SKM-1 (cell line): ENCODE measurements around the gene PPARA.
A peak's percentile ranks its signal among the peaks of the same experiment; 100 is the strongest.
"Not testable (repeated sequence)": the region's sequence is repeated elsewhere in the genome, so short reads cannot be mapped to it uniquely, and the experiment has no call there.

Experiments
- DNase-seq: peaks from one replicate; lab custom pipeline; 2025; ENCODE audit not compliant: unreplicated experiment; lab: John Stamatoyannopoulos, UW

PPARA gene

DNA sequence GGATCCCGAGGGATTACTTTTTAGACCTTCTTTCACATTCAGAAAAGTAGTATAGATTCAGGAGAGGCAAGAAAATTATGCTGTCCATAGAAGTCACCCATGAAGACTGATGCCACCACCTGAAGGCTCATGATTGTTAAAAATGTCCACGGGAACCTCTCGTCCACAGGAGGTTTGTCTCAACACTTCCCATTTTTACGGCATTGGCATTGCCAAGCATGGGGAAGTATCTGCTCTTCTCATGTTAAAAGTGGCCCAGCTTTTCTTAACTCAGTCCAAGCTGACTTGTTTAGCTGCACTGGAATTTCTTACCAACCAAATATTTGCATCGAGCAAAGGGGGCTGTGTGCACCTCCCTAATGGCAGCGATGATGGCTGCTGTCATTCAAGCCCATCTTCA lies 90.2 kb downstream of the PPARA start:
- DNase-seq, result no peak

DNA sequence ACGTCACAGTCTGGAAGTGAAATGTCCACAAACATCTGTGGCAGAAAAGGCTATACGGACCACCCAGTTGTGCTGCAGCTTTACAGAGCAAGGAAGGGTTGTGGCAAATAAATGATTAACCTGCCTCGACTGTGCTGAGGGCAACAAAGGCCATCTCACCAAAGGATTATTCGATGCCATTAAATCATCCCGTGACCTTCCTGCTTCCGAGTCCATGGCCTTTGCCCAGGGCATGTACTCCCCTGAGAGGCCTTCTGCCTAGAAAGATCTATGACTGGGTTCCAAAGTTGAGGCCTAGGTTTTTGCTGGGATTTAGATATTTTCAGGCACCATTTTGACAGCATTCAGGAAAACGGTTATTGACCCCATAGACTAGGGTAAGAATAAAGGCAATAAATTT lies 90.6 kb downstream of the PPARA start:
- no peak for DNase-seq

- DNase-seq, result no peak
Observed at GRCh38 chr22:46241396-46242007, 91.2 kb downstream of the PPARA start.

- DNase-seq, result no peak
Observed at GRCh38 chr22:46242076-46242475, 91.8 kb downstream of the PPARA start.

DNA sequence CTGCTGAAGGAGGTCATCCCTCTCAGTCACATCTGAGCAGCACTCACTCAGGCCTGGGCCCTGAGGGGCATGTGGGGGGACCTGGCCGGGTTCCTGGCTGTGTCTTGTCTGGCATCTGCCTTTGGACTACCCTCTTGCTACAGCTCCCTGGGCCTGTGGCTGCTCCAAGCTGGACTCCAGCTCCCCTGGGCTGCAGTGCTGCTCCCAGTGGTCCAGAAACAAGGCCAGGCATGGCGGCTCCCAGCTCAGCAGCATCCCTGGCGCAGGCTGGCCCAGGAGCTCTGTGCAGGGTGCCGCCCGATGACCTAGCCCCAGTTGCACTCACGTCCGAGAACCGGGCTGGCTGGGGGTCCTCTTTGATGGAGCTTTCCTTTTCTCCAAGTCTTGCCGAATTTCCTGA lies 94.4 kb downstream of the PPARA start:
- no peak for DNase-seq

GRCh38 chr22:46245511-46245910 lies 95.2 kb downstream of the PPARA start:
- no peak for DNase-seq

DNA sequence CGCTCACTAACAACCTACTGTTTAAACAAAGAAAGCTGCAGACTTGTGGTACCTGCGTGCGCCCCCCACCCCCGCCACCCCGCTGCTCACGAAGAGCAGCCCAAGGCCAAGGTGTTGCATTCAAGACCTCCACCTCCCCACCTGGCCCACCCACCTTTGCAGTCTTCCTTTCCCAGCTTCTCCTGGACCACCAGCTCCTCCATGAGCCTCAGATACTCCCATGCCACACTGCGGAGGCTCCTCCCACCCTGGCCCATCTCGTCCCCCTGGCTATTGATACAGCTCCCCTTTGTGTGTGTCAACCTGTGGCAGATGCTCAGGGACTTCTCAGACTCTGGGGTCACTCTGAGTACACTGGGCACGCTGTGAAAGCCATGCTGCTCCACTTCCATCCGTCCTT lies 95.9 kb downstream of the PPARA start:
- no peak for DNase-seq

DNA sequence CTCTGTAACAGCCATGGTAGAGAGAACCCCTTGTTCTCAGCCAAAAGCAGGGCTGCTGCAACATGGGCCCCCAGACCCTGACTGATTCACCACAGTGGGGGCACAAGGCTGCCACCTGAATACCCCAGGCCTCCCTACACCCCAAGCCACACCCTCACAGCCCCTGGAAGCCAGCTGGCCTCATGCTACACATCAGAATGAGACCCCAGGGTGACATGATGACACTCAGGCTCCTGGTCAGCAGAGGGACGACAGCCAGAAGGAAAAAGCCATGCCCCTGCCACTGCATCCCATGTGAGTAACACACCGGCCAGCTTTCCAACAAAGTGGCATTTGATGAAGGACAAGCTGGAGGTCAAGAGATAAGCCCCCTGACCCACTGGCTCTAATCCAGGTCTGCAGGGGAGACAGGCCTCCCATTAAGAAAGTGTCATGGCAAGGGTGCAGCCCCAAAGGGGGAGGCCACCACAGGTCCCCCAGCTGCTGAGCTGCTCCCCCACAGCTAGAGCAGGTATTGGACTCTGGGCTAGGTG lies 97.2 kb downstream of the PPARA start:
- no peak for DNase-seq

DNA sequence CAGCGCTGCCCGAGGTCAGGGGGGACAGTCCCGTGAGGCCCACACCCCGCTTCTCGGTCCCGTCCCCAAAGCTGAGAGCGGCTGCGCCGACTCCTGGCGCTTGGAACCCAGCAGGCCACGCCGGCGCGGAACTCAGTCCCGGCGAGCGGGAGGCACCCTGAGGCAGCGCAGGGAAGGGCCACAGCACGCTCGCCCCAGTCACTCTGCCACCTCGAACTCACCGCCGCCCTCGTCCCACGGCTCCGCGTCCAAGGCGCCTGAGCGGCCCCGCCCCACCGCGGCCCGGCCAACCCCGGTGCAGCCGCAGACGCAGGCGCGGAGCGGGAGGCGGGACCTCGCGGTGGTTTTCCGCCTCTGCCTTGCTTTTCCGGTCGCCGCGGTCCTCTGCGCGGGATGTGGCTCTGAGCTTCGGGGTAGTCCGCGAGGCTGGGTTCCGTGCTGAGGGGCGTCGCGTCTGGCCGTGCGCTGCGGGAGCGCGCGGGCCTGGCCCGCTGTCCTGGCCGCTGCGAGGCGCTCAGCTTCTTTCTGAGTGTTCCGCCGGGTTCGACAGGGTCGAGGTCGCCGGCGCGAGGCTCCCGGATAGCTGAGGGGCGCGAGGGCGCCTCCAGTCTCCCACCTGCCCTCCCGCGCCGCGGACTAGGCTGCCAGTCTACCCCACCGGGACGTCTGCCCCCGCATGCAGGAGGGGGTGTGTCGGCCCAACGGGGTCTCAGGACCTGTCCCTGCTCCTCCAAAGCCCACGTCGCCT lies 99.9 kb downstream of the PPARA start, which contains the start of gene CDPF1:
TSS of gene CDPF1 (minus strand) at position 259 of the 748 bp plus-strand sequence. CDS start 2,009 bp downstream, outside the sequence.
- DNase-seq, result peak; percentile 63

- DNase-seq, result no peak
Observed at GRCh38 chr22:46250783-46251125, 100.4 kb downstream of the PPARA start.

- no peak for DNase-seq
Observed at GRCh38 chr22:46251266-46251665, 100.9 kb downstream of the PPARA start.

DNA sequence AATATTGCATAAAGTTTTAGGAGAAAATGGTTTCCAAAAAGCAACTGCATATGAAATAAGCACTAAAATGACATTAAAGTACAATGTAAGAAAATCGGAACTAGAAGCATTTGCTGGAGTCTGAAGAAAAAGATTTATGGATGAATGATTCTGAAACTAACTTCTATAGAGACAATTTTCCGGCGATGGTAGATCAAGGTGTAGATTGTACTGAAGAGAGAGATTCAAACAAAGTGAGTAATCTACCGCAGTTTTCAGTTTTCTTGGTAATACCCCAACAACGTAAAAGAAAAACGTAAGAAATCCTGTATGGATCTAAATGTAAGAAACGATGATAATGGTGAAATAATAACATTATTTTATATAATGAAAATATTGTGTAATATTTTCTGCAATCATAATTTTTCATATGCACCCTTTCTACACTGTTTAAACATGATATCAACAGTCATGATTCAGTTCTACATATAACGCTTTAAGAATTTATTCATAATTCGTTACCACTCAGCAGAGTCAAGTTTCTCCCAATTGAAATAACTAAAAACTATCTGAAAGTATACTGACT lies 101.6 kb downstream of the PPARA start:
- no peak for DNase-seq

DNA sequence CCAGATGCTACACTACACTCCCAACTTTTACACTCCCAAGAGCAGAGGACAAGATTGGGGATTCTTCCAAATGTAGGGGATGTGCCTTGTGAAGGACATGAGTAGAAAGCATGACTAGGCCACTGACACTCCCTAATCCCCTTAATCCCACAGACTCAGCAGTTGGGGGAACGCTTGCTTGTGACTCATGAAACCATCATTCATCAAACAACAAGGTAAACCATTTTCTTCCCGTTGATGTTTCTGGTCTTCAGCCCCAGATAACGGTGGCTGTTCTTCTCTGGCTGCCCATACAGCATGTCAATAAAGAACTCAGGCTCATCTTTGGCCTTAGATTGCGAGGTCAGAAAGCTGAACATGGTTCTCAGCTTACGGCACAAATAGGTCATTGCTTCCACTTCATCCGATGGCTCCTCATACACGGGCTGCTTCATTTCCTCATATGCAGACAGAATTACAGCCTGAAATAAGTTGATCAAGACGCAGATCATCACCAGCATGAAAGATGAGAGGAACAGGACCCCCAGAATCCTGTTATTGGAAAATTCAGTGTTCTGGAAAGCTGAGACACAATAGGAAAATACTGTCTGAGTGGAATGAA lies 106.1 kb downstream of the PPARA start:
- no peak for DNase-seq

GRCh38 chr22:46259374-46259773 lies 109.0 kb downstream of the PPARA start:
- DNase-seq, result no peak

- DNase-seq, result no peak
Observed at GRCh38 chr22:46260038-46260437, 109.7 kb downstream of the PPARA start.

- no peak for DNase-seq
Observed at GRCh38 chr22:46262449-46263215, 112.3 kb downstream of the PPARA start.

- DNase-seq, result no peak
Observed at GRCh38 chr22:46263216-46263590, 112.9 kb downstream of the PPARA start, which contains the start of gene PKDREJ. Gene PKDREJ (minus strand): TSS chr22:46263343. CDS start chr22:46263322, 21 bp downstream.

DNA sequence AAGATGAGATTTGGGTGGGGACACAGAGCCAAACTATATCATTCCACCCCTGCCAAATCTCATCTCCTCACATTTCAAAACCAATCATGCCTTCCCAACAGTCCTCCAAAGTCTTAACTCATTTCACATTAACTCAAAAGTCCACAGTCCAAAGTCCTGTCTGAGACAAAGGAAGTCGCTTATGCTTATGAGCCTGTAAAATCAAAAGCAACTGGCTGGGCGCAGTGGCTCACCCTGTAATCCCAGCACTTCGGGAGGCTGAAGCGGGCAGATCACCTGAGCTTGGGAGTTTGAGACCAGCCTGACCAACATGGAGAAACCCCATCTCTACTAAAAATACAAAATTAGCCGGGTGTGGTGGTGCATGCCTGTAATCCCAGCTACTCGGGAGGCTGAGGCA lies 114.2 kb downstream of the PPARA start:
- not testable (repeated sequence) for DNase-seq

- not testable (repeated sequence) for DNase-seq
Observed at GRCh38 chr22:46265627-46266026, 115.3 kb downstream of the PPARA start.

- peak; percentile 55 for DNase-seq
Observed at GRCh38 chr22:46267431-46268279, 117.3 kb downstream of the PPARA start, which contains the start of gene TTC38. Gene TTC38 (plus strand): TSS chr22:46268008. CDS start chr22:46268040, 32 bp downstream.
